Activated T-helper 9 cell treated with anti-CD3 and anti-CD28 coated beads, Interleukin-2, amount 50 U/mL, for 16 hours (primary cell): ENCODE measurements around the gene ANKRD29.
"Not testable (repeated sequence)": the region's sequence is repeated elsewhere in the genome, so short reads cannot be mapped to it uniquely, and the experiment has no call there.

ENCODE experiments used
- DNase-seq: peaks from one replicate; pipeline ENCODE4 v3.0.0-alpha.2; 2020; ENCODE audit warnings: low read depth

The ANKRD29 gene

DNA sequence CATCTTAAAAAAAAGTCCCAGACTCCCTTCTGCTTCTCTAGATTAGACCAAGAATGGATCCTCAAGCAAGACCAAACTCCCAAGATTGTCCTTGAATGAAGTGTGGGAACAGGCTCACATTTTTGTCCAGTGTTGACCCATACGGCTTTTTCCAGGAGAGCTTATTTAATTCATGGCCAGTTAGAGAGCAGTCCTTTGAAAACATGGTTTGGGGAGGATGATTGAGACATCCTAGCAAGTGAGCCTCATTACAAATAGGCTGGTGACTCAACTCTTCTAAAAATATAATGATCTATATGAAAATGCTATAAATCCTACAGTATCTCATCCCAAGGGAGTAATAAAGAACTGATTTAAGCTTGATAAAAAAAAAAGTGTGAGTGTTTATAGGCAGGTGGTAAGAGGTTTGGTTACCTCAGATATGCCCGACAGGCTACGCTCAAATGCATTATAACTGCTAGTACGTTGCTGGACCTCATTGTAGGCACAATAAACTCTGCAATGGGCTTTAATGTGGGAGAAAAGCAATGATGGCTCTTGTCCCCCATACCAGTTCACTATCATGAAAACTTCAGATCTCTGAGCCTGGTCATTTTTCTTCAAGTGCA lies 17.0 kb downstream of the ANKRD29 start:
- DNase-seq = no peak

DNA sequence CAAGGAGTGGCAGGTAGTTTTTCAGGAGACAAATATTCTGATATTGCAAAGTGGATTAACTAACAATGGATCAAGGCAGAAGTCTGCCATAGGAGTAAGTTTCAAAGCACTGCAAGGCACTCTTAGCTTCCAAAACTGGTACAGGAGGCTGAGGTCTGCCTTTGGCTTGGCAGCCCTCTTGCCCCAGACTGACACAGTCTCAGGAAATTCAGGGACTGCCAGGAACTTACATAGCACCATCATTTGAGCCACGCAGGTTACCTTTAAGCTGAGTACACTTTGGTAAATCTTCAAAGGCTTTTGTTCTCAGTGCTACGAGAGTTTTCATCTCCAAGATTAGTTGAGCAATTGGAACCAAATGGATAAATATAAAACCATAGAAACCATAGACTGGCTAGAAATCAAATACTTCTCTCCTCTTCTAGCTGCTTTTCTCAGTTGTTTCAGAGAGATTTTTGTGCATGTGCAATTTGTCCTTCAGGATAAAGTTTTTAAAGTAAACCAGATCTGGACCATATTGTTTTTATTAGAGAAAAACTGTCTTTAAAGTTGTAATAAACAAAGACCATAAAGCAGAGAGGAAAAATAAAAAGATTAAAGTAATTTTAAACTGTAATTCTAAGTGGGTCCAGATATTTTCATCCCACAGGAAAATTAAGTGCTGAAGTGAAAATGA lies 18.8 kb downstream of the ANKRD29 start:
- DNase-seq = no peak

DNA sequence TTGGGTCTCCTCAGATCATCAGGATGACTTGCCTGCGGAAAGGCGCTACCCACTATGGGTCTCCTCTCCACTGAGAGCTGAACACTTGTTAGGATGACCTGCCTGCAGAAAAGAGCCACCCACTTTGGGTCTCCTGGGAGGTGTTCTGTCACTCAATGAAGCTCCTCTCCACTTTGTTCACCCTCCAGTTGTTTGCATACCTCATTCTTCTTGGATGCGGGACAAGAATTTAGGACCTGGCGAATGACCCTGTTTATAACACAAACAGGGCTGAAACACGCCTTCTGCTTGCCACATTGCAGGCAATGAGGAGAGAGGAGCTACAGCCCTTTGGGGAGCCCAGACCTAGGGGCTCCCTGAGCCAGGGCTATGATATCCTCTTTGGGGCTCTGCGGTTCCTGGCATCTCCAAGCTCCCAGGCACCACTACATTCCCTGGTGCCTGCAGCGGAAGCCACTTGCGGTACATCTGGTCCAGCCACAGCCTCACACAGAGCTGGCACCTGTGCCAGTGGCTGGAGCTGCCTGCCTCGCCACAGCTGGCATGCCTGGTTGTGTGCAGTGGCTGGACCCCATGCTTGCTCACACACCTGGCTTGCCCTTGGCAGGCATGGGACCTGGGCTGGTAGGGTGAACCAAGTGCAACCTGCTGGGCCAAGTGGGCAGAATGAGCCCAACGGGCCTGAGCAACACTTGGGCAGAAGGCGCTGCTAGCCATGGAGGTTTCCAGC lies 20.6 kb downstream of the ANKRD29 start:
- DNase-seq = no peak

DNA sequence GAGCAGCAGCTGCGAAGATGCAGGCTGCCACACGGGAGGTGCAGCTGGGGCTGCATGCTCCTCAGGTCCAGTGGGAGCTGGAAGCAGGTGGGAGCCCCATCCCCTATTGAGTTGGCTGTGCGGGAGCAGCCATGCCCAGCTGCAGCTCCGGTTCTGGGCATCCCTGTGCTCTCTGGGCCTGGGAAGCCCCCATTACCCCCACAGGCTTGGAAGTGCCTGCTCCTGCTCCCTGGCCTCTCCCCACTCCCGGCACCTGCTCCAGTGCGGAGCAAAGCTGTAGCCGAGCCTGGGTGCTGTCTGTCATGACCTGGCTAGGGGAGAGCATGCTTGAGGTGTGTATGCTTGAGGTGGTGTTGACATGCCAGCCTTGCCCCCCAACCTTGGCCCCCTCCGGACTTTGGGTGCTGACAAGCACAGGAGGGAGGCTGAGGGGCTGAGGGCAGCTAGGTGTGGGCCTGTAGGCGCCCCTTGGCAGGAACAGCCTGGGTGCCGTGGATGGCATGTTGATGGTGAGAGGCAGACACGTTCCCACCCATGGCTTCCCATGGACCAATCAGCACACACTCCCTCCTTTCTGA lies 21.5 kb downstream of the ANKRD29 start:
- no peak for DNase-seq

DNA sequence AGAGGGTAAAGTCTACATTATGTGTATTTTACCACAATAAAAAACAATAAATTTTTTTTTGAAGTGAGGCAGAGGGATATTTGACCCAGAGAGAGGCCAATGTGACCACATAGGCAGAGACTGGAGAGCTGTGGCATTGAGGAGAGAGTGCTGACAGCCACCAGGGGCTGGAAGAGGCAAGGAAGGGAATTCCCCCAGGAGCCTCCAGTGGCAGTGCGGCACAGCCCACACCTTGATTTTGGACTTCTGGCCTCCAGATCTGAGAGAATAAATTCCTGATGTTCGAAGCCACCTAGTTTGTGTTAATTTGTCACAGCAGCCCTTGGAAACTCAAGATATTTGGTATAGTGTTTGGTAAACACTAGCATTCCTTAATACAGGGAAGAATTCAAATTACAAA lies 22.7 kb downstream of the ANKRD29 start:
- no peak for DNase-seq

DNA sequence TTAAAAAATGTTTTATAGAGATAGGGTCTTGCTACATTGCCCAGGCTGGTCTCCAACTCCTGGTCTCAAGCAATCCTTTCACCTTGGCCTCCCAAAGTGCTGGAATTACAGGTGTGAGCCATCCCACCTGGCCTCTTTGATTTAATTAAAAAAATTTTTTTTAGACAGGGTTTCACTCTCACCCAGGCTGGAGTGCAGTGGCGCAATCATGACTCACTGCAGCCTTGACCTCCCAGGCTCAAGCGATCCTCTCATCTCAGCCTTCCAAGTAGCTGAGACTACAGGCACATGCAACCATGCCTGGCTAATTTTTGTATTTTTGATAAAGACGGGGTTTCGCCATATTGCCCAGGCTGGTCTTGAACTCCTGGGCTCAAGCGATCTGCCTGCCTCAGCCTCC lies 26.3 kb downstream of the ANKRD29 start:
- DNase-seq = not testable (repeated sequence)

DNA sequence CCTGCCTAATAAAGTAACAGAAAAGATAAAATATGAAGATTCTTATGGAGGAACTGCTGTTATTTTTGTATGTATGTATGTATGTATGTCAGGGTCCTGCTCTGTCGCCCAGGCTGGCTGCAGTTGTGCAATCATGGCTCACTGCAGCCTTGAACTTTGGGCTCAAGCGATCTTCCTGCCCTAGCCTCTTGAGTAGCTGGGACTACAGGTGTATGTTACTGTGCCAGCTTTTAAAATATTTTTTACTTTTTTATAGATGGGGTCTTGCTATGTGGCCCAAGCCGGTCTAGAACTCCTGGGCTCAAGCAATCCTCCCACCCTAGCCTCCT lies 26.7 kb downstream of the ANKRD29 start:
- DNase-seq = no peak

DNA sequence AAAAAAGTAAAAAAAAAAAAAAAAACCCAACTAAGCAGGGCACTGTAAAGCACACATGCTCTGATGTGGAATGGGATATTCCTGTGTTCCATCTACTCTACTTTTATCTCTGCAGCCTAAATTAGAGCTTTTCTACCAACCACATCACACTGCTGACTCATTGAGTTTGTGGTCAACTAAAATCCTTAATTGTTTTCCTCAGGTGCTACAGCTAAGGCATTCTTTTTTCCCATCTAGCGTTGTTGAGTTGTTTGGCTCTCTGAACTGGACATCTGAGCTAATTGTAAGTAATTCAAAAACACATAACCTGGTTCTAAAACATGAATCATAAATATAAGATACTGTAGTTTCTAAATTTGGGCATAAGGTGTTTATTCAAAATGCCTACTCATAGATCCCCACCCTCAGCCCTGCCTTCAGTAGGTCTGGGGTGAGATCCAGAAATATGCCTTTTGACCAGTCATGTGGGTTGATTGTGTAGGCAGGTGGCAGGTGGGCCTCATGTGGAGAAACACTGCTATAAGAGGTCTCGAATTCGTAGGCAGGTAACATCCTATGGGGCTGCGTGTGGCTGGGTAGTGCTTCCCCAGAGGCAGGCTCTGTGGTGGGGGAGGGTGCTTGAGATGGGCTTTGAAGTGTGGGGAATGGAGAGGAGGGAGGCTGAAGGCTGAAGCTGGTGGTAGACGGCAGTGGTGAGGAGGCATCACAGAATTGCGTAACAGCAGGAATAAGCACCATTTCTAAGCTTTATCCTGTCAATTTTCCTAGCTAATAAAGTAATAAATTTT lies 27.2 kb downstream of the ANKRD29 start:
- no peak for DNase-seq

DNA sequence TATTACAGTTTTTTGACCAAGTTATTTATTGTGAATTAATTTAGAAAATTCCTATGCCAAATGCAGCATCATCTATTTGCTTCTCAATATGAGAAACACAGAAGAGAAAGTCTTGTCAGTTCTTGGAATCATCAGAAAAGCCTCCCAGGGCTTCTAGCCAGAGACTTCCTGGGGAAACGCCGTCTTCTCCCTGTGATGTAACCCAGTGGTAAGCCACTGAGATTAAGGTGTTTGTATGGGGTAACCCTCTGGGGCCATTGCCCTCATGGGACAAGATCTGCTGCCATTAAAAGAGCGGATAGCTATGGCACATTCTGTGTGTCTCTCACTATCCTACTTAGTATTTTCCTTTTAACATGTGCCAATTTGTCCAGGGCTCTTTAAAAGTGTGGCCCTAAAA lies 28.0 kb downstream of the ANKRD29 start:
- DNase-seq = no peak

DNA sequence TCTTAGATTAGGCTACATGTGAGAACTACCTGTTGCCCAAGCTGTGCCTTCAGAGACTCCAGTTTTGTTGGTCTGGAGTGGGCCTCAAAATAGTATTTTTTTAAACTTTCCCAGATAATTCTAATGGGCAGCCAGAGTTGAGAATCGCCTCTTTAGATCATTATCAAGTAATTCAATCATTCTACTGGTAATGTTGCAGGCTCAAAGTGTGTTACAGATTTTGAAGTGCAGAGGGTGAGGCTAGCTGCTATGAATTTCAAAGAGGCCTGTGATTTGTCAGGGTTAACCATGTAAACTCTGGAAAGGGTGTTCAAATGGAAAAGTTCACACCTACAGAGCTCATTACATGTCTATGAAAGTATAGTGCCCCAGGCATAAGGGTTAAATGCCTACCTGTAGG lies 30.1 kb downstream of the ANKRD29 start:
- no peak for DNase-seq

DNA sequence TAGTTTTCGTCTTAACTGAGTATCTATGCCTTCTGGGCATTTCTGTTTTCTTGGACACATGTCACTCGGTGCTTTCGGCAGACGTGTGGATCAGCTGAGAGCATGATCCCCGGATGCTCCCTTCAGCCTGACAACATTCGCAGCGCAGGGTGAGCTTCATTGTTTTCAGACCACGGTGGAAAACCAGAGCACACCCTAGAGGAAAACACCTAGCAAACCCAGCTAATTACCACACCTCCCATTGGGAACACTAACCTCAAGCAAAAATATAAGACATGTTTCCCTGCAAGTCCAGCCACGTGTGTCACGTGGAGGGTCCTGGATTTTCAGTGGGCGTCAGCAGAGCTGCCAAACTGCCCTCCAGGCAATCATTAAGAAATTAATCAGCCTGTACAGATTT lies 31.0 kb downstream of the ANKRD29 start:
- DNase-seq = no peak

DNA sequence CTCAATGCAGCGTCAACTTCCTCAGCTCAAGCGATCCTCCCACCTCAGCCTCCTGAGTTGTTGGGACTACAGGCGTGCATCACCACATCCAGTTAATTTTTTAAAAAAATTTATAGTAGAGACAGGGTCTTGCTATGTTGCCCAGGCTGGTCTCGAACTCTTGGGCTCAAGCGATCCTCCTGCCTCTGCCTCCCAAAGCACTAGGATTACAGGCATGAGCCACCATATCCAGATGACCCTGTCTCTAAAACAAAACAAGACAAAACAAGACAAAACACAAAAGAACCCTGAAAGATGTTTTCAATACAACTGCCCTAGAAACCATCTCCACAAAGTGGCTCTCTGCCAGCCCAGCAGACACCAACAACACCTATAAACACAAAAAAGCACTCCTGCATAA lies 31.4 kb downstream of the ANKRD29 start:
- no peak for DNase-seq

DNA sequence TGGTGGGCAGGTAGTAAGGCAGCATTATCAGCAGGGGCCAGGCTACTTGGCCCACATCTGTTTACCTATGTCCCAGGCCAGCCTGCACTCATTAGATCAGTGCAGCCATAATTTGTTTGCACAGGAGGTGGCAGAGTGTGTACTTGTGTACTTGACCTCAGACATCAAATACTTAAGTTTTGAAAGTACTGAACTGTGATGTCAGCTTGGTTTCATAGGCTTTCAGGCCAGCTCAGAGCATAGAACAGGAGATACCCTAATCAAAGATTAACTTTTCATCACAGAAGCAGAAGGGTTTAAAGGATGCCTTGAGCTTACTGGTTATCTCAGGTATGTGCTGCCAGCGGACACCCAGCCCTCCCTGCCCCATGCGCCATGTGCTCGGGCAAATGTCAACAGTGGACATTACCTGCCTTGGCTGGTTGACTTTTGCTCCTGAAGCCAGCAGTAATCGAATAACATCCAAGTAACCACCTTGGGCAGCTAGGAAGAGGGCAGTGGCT lies 33.2 kb downstream of the ANKRD29 start:
- no peak for DNase-seq

DNA sequence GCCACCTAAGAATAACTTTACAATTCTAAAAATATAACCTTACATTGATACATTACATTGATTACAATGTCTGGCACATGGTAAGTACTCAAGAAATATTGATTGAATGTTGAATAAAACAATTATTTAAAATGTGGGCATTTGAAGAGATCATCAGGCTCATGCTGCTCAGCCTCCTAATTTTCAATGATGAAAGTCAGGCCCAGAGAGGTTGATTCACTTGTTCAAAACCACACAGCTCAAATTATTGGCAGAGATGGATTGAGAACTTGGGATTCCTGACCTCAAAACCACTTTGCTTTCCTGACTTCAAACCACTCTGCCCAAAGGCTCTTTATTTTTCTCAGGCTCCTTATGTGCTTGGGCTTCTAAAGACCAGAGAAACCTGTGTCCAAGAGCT lies 34.7 kb downstream of the ANKRD29 start:
- DNase-seq = no peak

DNA sequence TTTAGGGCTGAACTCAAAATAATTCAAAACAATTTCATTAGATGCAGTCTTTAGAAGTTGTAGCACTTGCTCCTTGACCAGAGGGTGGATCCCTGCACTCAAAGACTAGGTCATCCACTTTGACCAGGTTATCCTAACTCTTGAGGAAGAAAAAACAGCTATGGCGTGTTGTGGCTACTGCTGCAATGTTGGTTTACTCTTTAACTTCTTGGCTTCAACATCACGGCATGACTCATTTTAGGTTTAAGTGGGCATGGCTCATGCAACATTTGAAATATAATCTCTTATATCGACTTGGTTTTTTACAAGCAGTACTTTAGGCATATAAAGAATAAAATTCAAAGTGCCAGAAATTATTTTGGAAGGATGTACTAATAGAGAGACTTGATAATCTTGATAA lies 35.4 kb downstream of the ANKRD29 start:
- no peak for DNase-seq

DNA sequence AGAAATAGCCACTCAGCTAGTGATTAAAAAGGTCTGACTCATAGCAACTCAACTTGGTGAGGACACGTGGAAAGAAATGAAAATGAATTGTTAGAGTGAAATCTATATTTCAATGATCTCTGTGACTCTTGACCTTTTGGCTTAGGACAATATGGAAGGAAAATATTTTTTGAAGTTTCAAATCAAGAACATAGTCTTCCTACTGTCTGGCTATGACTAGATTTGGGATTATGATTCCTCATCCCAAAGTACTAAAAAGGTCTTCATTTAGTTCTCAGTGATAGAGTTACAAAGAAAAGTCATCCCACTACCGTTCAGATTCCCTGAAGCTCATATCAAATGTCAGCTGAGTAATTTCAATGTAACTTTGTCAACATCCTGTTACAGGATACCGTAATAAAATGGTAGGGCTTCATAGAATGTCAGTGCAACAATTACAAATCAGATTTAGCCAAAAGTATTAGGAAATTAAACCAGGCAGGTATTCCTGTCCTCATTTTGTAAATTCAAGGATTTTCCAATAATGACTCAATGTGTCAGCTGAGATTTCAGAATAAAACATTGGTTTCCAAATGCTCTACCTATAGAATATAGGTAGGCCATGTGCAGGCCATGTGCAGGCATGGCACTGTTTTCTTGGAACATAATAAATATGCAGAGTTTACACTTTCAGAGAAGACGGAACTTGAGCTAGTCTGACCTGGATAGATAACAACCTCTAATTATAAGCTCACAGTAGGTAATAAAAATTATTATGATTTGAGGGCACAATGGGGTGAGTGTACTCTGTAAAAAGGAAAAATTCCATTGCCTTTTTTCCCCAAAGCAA lies 36.0 kb downstream of the ANKRD29 start:
- DNase-seq = no peak

DNA sequence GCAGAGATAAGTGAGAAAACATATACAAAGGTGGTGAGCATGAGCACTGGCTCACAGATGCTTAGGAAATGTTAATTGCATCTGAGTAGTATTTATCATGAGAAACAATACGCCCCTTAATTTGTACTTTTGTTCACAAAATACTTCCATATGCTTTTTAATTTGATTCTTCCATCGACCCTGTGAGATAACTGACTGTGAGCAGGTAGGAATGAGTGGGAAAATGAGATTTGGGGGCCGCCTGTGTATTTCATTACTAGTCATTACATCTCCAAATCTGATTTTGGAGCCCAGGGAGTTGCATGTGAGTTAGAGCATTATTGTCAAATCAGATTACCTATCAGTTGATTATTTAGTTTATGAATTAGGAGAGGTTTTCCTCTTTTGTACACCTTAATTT lies 39.7 kb downstream of the ANKRD29 start:
- no peak for DNase-seq

DNA sequence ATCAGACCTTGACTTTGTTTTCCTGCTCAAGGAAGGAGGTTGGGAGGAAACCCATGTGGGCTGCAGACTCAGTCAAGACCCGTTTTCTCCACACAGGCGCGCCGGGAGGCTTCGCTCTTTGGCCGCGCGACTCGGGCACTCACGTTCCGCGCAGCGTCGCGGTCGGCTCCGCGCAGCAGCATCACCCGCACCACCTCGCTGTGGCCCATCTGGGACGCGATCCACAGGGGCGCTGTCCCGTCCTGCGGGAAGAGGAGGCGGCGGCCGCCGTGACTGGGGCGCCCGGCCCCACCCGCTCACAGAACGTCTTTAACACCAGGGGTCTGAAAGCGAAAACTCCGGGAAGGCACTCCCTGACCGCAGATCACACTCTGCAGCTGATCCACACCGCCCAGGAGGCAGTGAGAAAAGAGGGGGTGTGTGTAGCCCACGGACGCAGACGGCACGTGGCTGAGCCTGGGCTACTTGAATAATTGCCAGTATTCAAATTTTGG lies 43.3 kb downstream of the ANKRD29 start:
- DNase-seq = no peak

DNA sequence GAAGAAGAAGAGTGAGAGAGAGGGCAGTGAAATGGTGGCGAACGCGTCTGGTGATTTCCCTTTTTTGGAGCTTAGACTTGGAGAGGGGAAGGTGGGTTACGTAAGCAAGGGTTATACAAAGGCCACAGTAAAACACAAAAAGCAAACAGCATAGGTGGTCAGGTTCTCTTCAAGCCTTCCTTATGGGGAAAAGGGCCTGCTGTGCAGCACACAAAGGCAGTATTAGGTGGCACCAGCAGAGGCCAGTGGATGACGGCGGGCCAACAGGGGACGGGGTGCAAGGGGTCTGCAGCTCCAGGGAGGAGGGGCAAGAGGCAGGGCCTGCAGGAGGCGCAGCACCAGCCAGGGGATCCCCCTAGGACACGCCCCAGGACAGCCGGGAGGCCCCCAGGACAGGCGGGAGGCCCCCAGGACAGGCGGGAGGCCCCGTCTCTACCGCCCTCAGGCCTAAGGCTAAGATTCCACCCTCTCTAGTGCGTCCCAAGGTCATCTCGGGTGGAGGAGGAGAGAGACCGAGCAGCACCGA lies 43.8 kb downstream of the ANKRD29 start:
- DNase-seq = no peak

DNA sequence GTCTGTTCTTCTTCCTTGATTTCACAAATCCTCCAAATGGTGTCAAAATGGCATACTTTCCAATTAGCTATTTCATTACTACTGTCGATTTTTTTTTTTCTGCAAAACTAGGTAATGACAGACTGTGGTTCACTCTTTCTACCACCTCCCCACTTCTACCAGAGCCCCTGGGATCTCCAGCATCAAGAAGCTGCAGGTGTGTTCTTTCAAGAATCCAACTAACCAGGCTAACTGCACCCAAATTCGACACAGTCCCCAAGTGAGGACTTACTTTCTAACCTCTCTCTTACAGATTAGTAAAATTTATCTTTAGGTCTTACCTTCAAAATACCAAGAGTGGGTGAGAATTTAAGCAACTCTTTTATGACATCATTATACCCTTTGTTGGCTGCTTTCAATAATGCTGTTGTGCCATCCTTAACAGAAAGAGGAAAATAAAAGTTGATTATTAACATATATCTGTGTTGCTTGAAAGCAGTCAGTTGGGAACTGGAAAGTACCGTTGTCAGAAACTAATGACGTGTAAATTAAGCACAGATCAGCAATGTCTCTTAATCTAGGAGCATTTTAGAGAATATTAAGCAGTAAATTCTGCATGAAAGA lies 45.2 kb downstream of the ANKRD29 start:
- no peak for DNase-seq

DNA sequence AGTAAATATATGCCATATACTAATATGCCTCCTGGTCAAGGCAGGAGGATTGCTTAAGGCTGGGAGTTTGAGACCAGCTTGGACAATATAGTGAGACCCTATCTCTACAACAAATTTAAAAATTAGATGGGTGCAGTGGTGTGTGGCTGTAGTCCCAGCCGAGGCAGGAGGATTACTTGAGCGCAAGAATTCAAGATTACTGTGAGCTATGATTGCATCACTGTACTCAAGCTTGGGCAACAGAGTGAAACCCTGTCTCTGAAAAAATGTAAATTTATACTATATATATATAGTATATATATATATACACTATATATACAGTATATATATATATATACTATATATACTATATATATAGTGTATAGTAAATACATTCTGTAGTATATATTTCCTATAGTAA lies 46.5 kb downstream of the ANKRD29 start:
- no peak for DNase-seq
